RWPE2 (cell line): ENCODE measurements around the gene CNIH2.

Experiments used
- ATAC-seq: fragments of 200-7000 bp; cut with Tn5 transposase; 3 replicates; pipeline ENCODE4 v1.9.1; 2021; ENCODE audit warnings: low read depth
- DNase-seq: peaks from one replicate; pipeline ENCODE4 v3.0.0-alpha.2; 2020; ENCODE audit warnings: low spot score
- H3K27ac ChIP-seq: fragments of 450-650 bp; 2 replicates; pipeline ENCODE4 v1.5.1; 2017; ENCODE audit warnings: mild to moderate bottlenecking; ENCODE audit not compliant: poor library complexity, severe bottlenecking
- H3K27me3 ChIP-seq: fragments of 250-450 bp; sonication (Bioruptor Pico); 2 replicates; pipeline ENCODE4 v1.5.1; 2021; ENCODE audit warnings: mild to moderate bottlenecking, moderate library complexity; ENCODE audit not compliant: insufficient read depth, poor library complexity, severe bottlenecking
- H3K36me3 ChIP-seq: fragments of 250-450 bp; sonication (Bioruptor Pico); 2 replicates; pipeline ENCODE4 v1.5.1; 2020; ENCODE audit warnings: low read depth, mild to moderate bottlenecking, moderate library complexity
- H3K4me1 ChIP-seq: fragments of 250-450 bp; sonication (Bioruptor Pico); 2 replicates; pipeline ENCODE4 v1.5.1; 2021; ENCODE audit warnings: mild to moderate bottlenecking, moderate library complexity; ENCODE audit not compliant: insufficient read depth, poor library complexity, severe bottlenecking
- H3K4me3 ChIP-seq: fragments of 250-450 bp; sonication (Bioruptor Pico); 2 replicates; pipeline ENCODE4 v1.5.1; 2021; ENCODE audit warnings: mild to moderate bottlenecking, moderate library complexity; ENCODE audit not compliant: severe bottlenecking
- H3K9me3 ChIP-seq: fragments of 250-450 bp; sonication (Bioruptor Pico); 2 replicates; pipeline ENCODE4 v1.5.1; 2021; ENCODE audit warnings: mild to moderate bottlenecking, moderate library complexity; ENCODE audit not compliant: severe bottlenecking
- TF ChIP-seq, protein P1 (sequence below): fragments of 450-650 bp; IDR thresholded peaks from one replicate; pipeline ENCODE4 v1.5.1; 2017; ENCODE audit warnings: mild to moderate bottlenecking, moderate library complexity; ENCODE audit not compliant: poor library complexity, severe bottlenecking

The CNIH2 gene

GRCh38 chr11:66292543-66293332 is 14.8 kb downstream of the CNIH2 start:
- TF ChIP-seq, protein P1, sequence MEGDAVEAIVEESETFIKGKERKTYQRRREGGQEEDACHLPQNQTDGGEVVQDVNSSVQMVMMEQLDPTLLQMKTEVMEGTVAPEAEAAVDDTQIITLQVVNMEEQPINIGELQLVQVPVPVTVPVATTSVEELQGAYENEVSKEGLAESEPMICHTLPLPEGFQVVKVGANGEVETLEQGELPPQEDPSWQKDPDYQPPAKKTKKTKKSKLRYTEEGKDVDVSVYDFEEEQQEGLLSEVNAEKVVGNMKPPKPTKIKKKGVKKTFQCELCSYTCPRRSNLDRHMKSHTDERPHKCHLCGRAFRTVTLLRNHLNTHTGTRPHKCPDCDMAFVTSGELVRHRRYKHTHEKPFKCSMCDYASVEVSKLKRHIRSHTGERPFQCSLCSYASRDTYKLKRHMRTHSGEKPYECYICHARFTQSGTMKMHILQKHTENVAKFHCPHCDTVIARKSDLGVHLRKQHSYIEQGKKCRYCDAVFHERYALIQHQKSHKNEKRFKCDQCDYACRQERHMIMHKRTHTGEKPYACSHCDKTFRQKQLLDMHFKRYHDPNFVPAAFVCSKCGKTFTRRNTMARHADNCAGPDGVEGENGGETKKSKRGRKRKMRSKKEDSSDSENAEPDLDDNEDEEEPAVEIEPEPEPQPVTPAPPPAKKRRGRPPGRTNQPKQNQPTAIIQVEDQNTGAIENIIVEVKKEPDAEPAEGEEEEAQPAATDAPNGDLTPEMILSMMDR = no peak
- Histone ChIP-seq H3K27me3 (peaks cover 35% of the 10 kb centered on the region), H3K27ac (no peak overlapping the region), H3K4me1 (peaks cover 6% of the 10 kb centered on the region), H3K36me3 (no peaks in the 10 kb centered on the region), H3K9me3 (no peaks in the 10 kb centered on the region), H3K4me3 (no peak overlapping the region)
- DNase-seq (no peak), ATAC-seq (no peak)

- Histone ChIP-seq H3K27me3 (peaks cover 35% of the 10 kb centered on the region), H3K9me3 (no peaks in the 10 kb centered on the region), H3K4me1 (peaks cover 3% of the 10 kb centered on the region), H3K4me3 (no peak overlapping the region), H3K36me3 (no peaks in the 10 kb centered on the region), H3K27ac (no peak overlapping the region)
- no peak for ATAC-seq
- DNase-seq = no peak
- TF ChIP-seq, protein P1 = no peak
Observed at GRCh38 chr11:66293352-66293751, 15.4 kb downstream of the CNIH2 start.

GRCh38 chr11:66293777-66294625 is 16.0 kb downstream of the CNIH2 start:
- Histone ChIP-seq H3K4me3 (no peak overlapping the region), H3K36me3 (no peaks in the 10 kb centered on the region), H3K27me3 (peaks cover 35% of the 10 kb centered on the region), H3K27ac (no peak overlapping the region), H3K4me1 (peaks cover 3% of the 10 kb centered on the region), H3K9me3 (no peaks in the 10 kb centered on the region)
- no peak for DNase-seq
- TF ChIP-seq, protein P1 = no peak
- no peak for ATAC-seq

GRCh38 chr11:66294626-66295620 is 16.9 kb downstream of the CNIH2 start:
- TF ChIP-seq, protein P1 = no peak
- Histone ChIP-seq H3K27me3 (peaks cover 35% of the 10 kb centered on the region), H3K9me3 (no peaks in the 10 kb centered on the region), H3K4me3 (no peak overlapping the region), H3K27ac (no peak overlapping the region), H3K36me3 (no peaks in the 10 kb centered on the region), H3K4me1 (peaks cover 3% of the 10 kb centered on the region)
- DNase-seq (no peak), ATAC-seq (no peak)
